RWPE1 (cell line): ENCODE data around the gene MRPS35.

Experiments
- CTCF ChIA-PET: fragments of 350-600 bp; sonication (Branson Sonifier 250); formaldehyde crosslinking; extraction: SDS; loops from one replicate; lab custom pipeline; 2021; lab: Yijun Ruan, JAX
- POLR2A ChIA-PET: fragments of 400-600 bp; formaldehyde crosslinking; extraction: SDS; loops from one replicate; lab custom pipeline; 2020; ENCODE audit warnings: antibody characterized with exemption; ENCODE audit not compliant: low non-redundant PET; lab: Yijun Ruan, JAX
- DNase-seq: peaks from one replicate; pipeline ENCODE4 v3.0.0; 2012; ENCODE audit warnings: low spot score
- H3K27ac ChIP-seq: fragments of 450-650 bp; 2 replicates; pipeline ENCODE4 v1.5.1; 2017
- CTCF ChIP-seq: fragments of 450-650 bp; conservative IDR thresholded peaks from 2 replicates; pipeline ENCODE4 v1.5.1; 2017; ENCODE audit warnings: low read depth, mild to moderate bottlenecking

Gene MRPS35

GRCh38 chr12:27710592-27711316 is at the start of gene MRPS35:
Gene MRPS35 (plus strand): TSS chr12:27710832. CDS start chr12:27710844, 12 bp downstream.
- POLR2A ChIA-PET, result no interaction called here
- no peak for TF ChIP-seq CTCF
- DNase-seq, result peak; percentile 61
- peak within 1 kb of the TSS; percentile 81 for H3K27ac ChIP-seq
- CTCF ChIA-PET, result no interaction called here

- no peak for TF ChIP-seq CTCF
- DNase-seq, result no peak
- no peak overlapping the region for H3K27ac ChIP-seq
- ChIA-PET CTCF (no interaction called here), POLR2A (no interaction called here)
These were observed 44.9 kb upstream of the MRPS35 start for GRCh38 chr12:27665704-27666103.

- DNase-seq, result no peak
- ChIA-PET CTCF (interaction anchor here (0.6 kb wide), 1 partner anchor 19 kb away, joined by 3 read pairs; no protein-coding TSS in a partner anchor), POLR2A (no interaction called here)
- H3K27ac ChIP-seq, result no peak overlapping the region
- no peak for TF ChIP-seq CTCF
These were observed 44.1 kb upstream of the MRPS35 start for GRCh38 chr12:27666510-27666909.

GRCh38 chr12:27667540-27667939 is 43.1 kb upstream of the MRPS35 start:
- no peak for DNase-seq
- no peak for TF ChIP-seq CTCF
- ChIA-PET POLR2A (no interaction called here), CTCF (no interaction called here)
- H3K27ac ChIP-seq, result no peak overlapping the region

- TF ChIP-seq CTCF, result no peak
- H3K27ac ChIP-seq, result no peak overlapping the region
- ChIA-PET POLR2A (no interaction called here), CTCF (no interaction called here)
- no peak for DNase-seq
These were observed 38.6 kb upstream of the MRPS35 start for GRCh38 chr12:27672051-27672450.

- CTCF ChIA-PET, result no interaction called here
- no peak for TF ChIP-seq CTCF
- no peak for DNase-seq
- H3K27ac ChIP-seq, result no peak overlapping the region
- POLR2A ChIA-PET, result no interaction called here
These were observed 38.0 kb upstream of the MRPS35 start for GRCh38 chr12:27672643-27673042.
